ENCODE data around the gene VAMP1. TPM values are rescaled to one million over a fixed set of nuclear protein-coding genes. Genes with fewer than 3 reads are reported as not detected.

The VAMP1 gene
- total RNA-seq, 1 donor from 2014 or later, result 5.3 TPM

DNA sequence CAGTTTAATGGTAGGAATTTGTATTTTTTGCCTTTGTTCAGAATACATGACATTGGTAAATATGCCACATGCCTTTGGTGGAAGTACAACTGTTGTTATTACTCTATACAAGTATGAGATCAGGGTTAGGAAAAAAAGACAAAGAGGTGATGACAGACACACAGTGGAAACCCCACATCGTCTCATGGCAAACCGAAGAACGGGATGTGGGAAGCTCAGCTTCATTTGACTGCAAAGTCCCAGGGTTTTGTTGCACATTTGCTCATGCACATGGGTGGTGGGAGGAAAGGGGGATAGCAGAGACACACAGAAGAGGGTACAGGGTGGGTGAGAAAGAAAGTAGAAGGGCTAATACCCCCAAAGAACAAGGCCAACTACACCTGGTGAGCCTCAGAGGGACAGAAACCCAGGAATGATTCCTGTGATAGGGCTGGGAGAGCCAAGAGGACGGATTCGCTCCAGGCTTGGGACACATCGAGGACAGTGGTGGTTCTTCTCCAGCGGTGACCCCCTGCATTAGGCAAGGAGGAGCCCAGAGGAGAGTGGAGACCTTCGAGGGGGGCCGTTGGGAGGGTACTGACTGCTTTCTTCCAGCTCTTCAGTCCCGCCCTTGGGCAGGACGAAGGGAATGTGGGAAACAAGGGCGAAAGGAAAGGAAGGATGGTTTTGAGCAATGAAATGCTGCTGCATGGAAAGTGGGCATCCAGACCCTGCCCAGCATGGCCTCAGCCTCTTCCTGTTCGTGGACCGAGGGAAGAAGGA lies 8.1 kb downstream of the VAMP1 start:
- peaks cover 33% of the 10 kb centered on the region for H3K36me3 Mint-ChIP-seq (ENCODE audit: low read depth)
- TF ChIP-seq, protein P1, sequence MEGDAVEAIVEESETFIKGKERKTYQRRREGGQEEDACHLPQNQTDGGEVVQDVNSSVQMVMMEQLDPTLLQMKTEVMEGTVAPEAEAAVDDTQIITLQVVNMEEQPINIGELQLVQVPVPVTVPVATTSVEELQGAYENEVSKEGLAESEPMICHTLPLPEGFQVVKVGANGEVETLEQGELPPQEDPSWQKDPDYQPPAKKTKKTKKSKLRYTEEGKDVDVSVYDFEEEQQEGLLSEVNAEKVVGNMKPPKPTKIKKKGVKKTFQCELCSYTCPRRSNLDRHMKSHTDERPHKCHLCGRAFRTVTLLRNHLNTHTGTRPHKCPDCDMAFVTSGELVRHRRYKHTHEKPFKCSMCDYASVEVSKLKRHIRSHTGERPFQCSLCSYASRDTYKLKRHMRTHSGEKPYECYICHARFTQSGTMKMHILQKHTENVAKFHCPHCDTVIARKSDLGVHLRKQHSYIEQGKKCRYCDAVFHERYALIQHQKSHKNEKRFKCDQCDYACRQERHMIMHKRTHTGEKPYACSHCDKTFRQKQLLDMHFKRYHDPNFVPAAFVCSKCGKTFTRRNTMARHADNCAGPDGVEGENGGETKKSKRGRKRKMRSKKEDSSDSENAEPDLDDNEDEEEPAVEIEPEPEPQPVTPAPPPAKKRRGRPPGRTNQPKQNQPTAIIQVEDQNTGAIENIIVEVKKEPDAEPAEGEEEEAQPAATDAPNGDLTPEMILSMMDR (IDR thresholded peaks at IDR 0.05), result no peak
- H3K4me1 Mint-ChIP-seq (ENCODE audit: low read depth), result no peaks in the 10 kb centered on the region
- H3K27ac Mint-ChIP-seq (ENCODE audit: unreplicated experiment), result no peak overlapping the region
- DNase-seq (ENCODE audit: low spot score), result no peak
- H3K27me3 Mint-ChIP-seq (ENCODE audit: low read depth), result no peaks in the 10 kb centered on the region
- H3K9me3 Mint-ChIP-seq (ENCODE audit: low read depth), result no peaks in the 10 kb centered on the region
- H3K4me3 Mint-ChIP-seq (ENCODE audit: unreplicated experiment), result no peak overlapping the region

DNA sequence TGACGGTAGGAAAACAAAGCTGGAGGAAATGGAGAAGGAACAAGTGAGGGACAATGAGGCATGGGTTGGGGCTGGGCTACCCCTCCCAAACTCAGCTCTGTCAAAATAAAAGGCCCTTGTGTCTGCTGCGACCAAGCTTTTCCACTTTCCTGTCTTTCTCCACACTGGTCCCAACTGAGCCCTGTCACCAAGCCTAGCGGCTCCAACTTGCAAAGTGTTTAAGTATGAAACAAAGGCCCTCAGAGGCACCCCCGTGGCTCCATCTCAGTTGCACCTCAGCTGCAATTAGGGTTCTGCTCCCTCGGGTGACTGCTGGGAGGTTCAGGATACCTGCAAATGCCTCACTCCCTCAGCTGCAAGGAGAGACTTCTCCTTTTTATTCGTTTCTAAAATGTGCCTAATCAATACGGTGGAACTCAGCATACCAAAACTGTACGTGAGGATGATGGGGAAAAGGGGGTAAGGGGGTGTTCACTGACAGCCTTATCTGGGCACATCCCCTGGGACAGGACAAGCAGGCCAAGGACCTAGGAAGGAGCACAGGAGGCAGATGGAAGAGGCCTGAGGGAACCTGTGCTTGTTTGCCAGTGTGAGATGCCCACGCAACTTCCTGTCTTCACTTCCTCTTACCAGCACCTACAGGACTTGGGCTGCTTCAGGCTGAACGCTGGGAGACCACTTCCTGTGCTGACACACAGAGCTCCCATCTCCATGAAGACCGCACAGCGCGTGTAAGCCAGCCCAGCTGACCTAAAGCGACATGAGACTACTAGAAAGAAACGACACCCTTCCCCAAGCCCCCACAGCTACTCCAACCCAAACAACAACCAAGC lies 8.9 kb downstream of the VAMP1 start:
- H3K27me3 Mint-ChIP-seq (ENCODE audit: low read depth), result no peaks in the 10 kb centered on the region
- no peak overlapping the region for H3K27ac Mint-ChIP-seq (ENCODE audit: unreplicated experiment)
- DNase-seq (ENCODE audit: low spot score), result no peak
- H3K4me3 Mint-ChIP-seq (ENCODE audit: unreplicated experiment), result no peak overlapping the region
- TF ChIP-seq, protein P1 (IDR thresholded peaks at IDR 0.05), result no peak
- no peaks in the 10 kb centered on the region for H3K4me1 Mint-ChIP-seq (ENCODE audit: low read depth)
- H3K36me3 Mint-ChIP-seq (ENCODE audit: low read depth), result peaks cover 37% of the 10 kb centered on the region
- H3K9me3 Mint-ChIP-seq (ENCODE audit: low read depth), result no peaks in the 10 kb centered on the region

DNA sequence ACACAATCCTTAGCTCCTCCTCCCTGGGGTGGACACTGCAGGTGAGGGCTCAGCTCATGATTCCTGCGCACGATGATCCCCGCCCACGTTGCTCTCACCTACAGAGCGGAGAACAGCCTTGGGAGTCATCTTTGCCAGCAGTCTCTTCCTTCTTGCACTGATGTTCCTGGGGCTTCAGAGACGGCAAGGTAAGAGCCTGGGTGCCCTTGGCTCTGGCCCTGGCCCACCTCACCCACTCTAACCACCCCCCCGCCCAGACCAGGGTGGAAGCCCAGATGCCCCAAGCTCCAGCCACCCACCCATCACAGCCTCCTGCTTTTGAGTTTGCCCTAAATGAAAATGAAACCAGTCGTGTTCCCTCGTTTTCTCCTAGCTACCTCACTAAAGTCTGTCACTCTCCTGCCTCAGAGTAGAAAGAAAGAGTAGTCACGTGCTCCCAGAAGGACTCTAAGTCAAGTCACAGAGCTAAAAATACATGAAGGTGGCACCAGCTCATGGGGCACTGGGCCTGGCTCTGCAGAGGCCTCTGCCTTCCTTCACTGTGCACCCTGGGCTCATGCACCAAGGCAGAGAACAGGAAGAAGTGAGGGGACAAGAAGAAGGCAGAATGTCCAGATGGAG lies 9.6 kb downstream of the VAMP1 start:
- Mint-ChIP-seq H3K27ac (ENCODE audit: unreplicated experiment) (no peak overlapping the region), H3K4me1 (ENCODE audit: low read depth) (no peaks in the 10 kb centered on the region), H3K36me3 (ENCODE audit: low read depth) (peaks cover 38% of the 10 kb centered on the region), H3K27me3 (ENCODE audit: low read depth) (no peaks in the 10 kb centered on the region), H3K9me3 (ENCODE audit: low read depth) (no peaks in the 10 kb centered on the region), H3K4me3 (ENCODE audit: unreplicated experiment) (no peak overlapping the region)
- DNase-seq (ENCODE audit: low spot score), result no peak
- TF ChIP-seq, protein P1 (IDR thresholded peaks at IDR 0.05), result no peak

DNA sequence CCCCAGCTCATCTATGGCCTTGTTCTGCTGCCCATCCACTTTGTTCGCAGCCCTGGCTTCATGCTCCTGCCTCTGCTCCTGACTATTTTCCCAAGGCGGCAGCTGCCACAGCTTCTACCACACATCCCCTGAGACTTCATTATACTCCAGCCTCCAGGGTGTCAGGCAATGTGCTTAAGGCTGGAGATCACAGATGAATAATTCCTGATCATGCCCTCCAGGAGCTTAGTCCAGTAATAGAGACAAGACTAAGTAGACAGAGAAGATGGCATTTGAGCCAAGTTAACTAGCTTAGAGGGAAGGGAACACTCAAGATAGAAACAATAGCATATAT lies 11.5 kb downstream of the VAMP1 start:
- Mint-ChIP-seq H3K27me3 (ENCODE audit: low read depth) (no peaks in the 10 kb centered on the region), H3K4me1 (ENCODE audit: low read depth) (no peaks in the 10 kb centered on the region), H3K27ac (ENCODE audit: unreplicated experiment) (no peak overlapping the region), H3K36me3 (ENCODE audit: low read depth) (peaks cover 29% of the 10 kb centered on the region), H3K9me3 (ENCODE audit: low read depth) (no peaks in the 10 kb centered on the region), H3K4me3 (ENCODE audit: unreplicated experiment) (no peak overlapping the region)
- DNase-seq (ENCODE audit: low spot score), result no peak
- TF ChIP-seq, protein P1 (IDR thresholded peaks at IDR 0.05), result no peak

DNA sequence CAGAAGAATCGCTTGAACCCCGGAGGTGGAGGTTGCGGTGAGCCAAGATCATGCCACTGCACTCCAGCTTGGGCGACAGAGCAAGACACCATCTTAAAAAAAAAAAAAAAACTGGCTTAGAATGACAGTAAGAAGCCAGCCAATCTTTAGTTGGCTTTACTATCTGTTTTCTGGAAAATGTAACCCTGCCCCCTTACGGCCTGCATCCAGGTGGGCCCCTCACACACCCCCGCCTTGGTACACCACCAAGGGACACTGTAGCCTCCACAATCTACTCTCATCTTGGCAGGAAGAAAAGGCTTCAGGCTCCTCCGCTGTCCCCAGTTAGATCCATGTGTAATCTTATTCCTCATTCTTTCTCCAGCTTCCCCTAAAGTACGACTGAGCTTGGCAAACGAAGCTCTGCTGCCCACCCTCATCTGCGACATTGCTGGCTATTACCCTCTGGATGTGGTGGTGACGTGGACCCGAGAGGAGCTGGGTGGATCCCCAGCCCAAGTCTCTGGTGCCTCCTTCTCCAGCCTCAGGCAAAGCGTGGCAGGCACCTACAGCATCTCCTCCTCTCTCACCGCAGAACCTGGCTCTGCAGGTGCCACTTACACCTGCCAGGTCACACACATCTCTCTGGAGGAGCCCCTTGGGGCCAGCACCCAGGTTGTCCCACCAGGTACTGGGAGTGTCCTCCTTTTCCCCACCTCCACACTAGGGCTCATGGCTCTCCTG lies 12.0 kb downstream of the VAMP1 start:
- Mint-ChIP-seq H3K4me3 (ENCODE audit: unreplicated experiment) (no peak overlapping the region), H3K27ac (ENCODE audit: unreplicated experiment) (no peak overlapping the region), H3K27me3 (ENCODE audit: low read depth) (no peaks in the 10 kb centered on the region), H3K4me1 (ENCODE audit: low read depth) (no peaks in the 10 kb centered on the region), H3K9me3 (ENCODE audit: low read depth) (no peaks in the 10 kb centered on the region), H3K36me3 (ENCODE audit: low read depth) (peaks cover 29% of the 10 kb centered on the region)
- TF ChIP-seq, protein P1 (IDR thresholded peaks at IDR 0.05), result no peak
- DNase-seq (ENCODE audit: low spot score), result no peak
